HG03097 (cell line): ENCODE measurements around the gene BCAS3.
"Not testable (repeated sequence)": the region's sequence is repeated elsewhere in the genome, so short reads cannot be mapped to it uniquely, and the experiment has no call there.

Experiments used
- ATAC-seq: cut with Tn5 transposase; IDR thresholded peaks from one replicate; pipeline ENCODE4 v1.9.1; 2021; ENCODE audit not compliant: unreplicated experiment, low FRiP score

BCAS3 gene

DNA sequence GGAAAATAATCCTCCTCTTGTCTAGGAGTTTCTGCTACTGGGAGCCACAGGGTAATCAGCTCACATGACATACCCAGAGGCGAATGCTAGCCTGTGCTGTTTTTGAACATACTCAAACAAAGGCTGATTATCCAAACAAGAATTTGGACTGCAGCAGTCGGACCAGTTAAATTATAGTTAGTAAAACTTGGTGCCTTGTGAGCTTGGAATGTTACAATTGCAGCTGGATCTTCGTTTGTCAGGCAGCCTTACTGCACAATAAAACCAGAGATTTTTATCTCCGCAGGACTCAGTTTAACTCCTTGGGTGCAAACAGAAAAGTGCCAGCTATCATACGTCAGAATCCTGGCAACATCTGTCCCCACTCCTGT lies 558.2 kb downstream of the BCAS3 start:
- ATAC-seq = no peak

DNA sequence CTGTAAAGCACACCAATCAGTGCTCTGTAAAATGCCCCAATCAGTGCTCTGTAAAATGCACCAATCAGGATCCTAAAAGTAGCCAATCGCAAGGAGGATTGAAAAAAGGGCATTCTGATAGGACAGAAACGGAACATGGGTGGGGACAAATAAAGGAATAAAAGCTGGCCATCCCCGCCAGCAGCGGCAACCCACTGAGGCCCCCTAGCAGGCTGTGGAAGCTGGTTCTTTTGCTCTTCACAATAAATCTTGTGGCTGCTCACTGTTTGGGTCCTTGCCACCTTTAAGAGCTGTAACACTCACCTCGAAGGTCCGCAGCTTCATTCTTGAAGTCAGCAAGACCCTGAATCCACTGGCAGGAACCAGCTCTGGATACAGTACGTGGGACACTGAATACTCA lies 559.6 kb downstream of the BCAS3 start:
- ATAC-seq = no peak

DNA sequence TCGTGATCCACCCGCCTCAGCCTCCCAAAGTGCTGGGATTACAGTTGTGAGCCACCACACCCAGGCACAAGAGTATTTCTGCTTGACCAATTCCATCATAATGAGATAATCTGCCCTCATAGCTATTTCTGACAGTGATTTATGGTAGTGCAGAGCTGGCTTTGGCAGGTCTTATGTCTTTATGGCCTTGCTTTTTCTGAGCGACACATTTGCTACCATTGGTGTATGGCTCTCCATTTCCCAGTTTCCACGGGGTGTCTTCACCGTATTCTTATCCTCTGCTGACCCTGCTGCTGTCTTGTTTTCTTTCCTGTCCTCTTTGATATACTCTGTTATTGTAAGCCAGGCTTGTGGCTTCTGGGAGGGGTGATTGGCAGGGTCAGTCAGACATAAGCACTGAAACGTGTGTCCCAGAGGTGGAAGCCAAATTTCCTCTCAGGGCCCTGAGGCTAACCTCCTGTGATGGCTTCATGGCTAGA lies 560.8 kb downstream of the BCAS3 start:
- ATAC-seq = no peak

DNA sequence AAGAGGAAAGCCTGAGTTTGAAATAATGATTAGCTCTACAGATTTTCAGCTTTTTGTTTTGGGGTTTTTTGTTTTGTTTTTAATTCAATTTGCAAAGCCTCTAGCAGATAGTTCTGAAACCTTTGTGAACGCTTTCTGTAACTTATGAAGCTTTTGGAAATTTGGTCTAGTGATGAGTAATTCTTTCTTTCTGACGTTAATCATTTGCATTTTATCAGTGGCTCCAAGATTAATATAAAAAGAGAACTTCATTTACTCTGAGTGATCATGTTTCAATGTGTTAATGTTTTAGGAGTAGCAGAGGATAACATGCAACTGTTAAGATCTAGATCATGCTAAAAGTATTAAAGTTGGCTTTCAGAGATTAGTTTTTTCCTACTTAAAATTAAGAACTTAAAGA lies 561.7 kb downstream of the BCAS3 start:
- no peak for ATAC-seq

DNA sequence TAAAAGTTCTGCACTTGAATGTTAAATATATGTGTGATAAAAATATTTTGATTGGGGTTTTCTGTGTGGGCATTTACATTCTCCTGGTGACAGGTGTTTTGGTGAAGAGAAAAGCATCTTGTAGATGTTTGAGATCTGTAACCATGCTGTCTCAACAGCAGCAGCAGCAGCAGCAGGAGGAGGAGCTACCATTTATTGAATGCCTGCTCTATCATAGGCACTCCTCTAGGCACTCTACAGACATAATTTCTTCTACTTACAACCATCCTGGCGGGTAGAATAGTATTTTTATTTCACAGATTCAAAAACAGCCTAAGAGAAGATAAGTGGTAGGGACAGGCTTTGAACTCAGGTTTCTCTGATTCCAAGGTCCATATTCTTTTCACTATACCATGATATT lies 562.3 kb downstream of the BCAS3 start:
- no peak for ATAC-seq

DNA sequence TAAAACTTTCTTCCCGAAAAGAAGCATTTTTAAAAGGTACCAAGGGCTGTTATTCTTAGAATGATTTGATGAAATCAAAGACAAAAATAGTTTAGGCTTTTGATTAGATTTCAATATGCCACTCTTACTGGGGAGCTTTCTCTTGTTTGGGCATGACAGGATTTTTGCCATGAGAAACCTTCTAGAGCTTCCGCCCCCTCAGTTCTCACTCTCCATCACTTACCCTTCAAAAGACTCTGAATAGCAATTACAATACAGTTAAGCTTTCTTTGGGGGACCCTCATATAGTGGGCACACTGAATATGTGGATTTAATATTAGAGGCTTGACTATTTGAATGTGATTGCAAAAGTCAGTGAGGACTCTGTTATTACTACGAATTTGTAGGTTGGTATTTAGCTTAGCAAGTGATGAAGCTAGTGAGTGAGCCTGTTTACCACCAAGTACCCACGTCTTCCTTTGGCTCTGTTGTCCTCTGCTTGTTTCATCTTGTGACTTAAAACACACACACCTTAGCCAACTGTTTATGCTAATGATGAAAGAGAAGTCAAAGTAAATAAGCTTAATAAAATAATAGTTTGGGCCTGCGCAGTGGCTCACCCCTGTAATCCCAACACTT lies 563.3 kb downstream of the BCAS3 start:
- no peak for ATAC-seq

DNA sequence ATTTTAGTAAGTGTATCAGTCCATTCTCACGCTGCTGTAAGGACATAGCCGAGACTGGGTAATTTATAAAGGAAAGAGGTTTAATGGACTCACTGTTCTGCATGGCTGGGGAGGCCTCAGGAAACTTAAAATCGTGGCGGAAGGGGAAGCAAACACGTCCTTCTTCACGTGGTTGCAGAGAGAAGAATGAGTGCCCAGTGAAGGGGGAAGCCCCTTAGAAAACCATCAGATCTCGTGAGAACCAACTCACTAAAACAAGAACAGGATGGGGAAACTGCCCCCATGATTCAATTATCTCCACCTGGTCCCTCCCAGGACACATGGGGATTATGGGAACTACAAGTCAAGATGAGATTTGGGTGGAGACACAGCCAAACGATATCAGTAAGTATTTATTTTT lies 567.3 kb downstream of the BCAS3 start:
- not testable (repeated sequence) for ATAC-seq

DNA sequence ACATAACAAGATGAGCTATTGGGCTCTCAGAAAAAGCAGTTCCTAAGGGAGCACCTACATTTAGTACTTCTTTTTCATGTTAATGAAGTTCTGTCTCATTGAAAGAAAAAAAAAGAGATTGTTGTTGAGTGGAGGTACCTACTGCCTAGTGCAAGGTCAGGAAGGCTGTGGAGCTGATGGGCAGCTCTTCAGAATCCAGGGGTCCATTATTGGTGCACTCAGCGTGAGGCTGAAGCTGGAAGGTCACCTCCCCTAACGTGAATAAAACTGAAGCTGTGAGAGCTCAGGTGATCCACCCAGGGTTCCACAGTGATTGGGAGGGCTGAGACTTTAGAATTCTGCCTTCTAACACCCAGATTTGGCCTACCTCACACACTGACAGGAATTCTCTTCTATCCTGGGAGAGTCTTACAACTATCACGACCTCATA lies 568.1 kb downstream of the BCAS3 start:
- ATAC-seq = no peak

DNA sequence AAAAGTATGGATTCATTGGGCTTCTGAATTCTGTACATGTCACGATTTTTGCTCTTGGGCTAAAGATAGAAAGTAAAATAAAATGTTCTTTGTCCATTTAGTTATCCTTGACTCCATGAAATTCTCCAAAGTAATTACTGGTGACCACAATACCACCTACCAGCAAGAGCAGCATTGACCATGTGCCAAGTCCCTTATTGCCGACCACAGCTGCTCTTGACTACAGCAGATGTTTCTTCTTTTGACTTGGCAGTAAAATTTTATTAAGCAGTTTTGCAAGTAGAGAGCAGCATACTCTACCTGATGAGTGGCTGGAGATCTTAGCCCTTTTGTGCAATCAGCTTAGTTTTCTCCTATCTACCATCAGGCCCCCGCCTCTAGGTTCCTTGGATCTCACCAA lies 569.8 kb downstream of the BCAS3 start:
- no peak for ATAC-seq

DNA sequence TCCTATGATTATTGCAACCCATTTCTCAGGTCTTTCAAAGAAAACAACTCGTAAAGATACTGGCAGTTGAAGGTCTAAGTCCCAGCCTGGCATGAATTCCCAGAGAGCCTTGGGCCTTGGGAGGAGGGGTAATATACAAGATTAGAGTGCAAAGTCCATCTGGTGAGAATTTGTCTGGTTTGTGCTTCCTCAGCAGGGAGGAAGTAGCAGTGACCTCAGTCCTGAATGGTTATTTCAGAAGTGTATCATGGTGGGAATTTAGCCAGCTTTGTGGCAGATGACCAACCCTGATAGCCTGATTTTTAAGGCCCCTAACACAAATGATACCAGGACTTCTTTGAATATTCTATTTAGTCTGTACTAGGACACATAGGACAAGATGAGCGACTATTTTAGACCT lies 570.7 kb downstream of the BCAS3 start:
- no peak for ATAC-seq

DNA sequence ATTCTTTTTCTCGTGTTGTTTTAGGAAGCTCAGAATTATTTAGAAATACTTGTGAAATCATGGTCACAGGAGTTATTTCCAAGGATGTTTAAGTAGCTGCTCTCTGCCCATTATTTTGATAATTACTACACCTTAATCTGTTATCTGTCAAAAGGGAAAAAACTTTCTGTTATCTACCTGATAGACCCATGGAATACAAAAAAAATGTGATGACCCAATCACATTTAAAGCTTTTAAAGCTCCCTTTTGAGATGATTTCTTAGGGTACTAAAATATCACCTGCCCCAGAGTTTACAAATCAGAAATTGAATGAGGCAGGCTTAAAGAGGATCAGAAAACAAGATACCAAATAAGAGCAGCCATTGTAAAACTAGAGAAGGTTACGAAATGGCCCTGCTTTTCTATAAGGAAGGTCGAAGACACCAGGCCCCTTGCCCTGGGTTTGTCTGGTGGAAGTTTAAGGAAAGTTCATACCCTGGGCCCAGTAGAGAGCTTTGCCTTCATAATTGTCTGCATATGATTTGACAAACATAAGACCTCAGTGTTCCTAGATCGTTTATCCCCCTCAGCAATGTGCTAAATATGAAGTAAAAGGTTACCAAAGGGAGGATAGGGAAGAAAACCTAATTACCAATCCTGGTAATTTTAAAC lies 572.1 kb downstream of the BCAS3 start:
- no peak for ATAC-seq

DNA sequence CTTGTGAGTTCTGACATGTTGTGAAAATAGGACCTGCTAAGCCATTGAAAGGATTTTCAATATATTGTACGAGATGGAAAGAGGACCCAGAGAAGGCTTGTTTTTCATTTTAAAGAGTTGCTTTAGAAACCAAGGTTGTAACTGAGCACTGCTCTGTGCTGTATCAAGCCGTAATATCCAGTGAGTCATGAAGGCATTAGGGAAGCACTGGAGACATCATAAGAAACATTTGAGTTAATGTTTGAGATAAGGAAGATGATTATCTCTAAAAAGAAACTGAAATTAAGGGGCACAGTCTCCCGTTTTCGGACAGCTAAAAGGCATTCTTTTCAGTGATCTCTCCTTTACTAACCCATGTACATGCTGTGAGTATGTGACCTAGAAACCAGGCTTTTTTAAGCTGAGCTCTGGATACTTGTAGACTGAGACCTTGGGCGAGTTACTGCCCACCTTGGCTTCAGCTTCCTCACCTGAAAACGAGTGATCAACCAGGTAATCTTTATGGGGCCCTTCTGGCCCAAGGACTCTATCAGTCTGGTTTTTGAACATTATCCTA lies 572.8 kb downstream of the BCAS3 start:
- ATAC-seq = no peak

DNA sequence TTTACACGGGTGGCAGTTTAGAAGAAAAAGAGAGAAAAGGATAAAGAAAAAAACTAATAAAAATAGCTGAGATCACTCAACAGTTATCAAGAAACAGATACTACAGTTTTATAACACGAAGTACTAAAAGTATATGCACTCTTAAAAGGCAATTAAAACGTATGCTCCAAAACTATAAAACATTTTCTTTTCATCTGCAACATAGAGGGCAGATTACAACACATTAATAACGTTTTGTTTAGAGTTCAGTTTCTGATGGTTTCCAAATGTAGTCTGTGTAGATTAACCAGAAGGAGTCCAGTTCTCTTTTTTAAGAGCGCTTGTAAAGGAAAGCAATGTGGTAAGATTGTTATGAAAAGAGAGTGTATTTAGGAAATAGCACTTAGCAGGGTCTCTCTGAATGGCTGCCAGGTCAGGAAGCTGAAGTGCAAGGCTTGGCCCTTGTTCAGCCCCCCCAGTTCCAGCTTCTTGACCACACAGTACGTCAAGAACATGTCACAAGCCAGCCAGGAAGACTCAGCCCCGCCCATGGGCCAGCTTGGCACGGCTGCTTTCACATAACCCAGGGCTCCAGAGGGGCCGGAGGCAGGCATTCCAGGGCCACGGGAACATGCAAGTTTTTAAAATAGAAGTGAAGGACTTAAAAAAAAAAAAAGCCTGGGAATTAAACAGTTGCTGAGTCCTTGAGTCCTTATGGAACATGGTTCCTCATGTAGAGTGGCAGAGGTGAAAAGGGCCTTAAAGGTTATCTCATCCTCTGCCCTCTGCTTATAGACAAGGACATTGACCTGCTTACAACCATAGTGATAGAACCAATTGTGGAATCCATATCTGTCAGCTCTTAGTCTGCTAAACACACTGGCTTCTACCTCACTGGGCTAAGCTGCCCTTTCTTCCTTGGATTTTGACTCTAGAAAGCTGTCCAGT lies 574.6 kb downstream of the BCAS3 start:
- no peak for ATAC-seq

DNA sequence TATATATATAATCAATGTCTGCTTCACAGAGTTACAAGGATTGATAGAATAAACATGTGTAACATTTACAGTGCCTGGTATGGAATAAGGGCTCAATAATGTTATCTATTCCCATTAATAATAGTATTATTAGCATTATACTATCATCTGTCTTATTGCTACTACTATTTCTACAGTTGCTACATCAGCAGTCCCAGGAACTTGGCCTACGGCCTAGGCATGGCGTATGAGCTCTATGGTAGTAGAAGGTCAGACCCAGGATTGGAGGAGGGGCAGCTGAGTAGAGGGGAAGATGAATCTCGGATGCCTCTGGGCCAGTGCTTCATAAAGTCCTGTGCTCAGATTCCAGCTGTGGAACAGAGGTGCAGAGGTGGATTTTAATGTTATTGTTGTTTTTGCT lies 575.7 kb downstream of the BCAS3 start:
- ATAC-seq = no peak

DNA sequence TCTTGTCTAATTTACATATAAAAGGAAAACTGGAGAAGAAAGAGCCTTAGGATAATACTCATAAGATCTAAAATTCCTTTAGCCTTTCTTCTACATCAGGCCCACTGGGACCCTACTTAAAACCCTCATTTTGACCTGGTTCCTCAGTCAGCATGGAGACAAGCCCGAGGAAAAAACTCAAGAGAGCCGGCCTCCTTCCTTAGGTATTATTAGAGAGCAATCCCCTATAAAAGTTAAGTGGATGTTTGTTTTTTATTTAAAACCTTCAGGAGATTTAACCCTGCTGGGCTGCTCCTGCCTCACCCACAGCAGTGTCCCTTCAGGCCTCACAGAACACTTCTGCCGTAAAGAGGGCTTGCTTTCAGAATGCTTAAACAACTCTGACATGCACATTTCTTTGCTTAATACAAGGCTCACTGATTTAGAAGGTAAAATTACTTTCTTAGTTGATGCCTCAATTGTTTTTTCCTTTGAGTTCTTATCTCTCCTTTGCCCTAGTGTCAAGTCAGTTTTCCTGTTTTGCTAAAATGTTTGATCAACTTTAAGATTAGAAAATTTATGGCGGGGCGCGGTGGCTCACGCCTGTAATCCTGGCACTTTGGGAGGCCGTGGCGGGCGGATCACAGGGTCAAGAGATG lies 576.4 kb downstream of the BCAS3 start:
- no peak for ATAC-seq

DNA sequence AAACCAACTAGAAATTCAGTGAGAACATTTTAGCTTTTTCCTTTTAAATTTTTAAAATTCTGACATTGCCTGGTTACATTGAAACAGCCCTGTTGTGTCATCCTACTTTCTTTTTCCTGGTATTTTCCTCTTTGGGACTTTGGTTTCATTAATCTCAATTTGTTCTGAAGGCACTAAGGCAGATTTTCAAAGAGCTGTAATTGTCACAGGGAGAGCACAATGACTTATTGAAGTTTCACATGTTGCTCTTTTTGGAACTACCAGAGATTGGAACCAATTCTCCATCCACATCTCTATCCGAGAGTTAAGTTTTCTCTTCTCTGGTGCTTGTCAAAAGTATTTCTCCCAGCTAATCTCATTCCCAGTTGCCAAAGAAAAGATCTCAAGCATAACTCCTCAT lies 577.3 kb downstream of the BCAS3 start:
- no peak for ATAC-seq

DNA sequence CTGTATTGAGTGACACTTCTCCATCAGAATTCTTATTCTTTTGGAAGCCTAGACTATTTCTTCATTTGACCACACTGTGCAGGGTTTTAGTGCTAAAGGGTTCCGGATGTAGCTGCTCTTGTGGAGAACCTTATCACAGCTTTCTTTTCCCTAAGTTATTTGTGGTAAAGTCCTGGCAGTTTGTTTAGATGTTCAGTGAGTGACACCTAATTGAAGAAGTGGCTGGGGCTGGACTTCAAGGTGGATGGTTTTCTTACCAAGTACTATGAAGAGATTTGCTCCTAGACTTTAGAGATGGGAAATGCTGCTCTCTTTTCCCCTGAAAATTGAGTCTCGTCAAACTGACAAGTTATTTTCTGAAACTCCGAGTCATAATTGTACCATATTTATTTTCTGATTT lies 578.0 kb downstream of the BCAS3 start:
- no peak for ATAC-seq

DNA sequence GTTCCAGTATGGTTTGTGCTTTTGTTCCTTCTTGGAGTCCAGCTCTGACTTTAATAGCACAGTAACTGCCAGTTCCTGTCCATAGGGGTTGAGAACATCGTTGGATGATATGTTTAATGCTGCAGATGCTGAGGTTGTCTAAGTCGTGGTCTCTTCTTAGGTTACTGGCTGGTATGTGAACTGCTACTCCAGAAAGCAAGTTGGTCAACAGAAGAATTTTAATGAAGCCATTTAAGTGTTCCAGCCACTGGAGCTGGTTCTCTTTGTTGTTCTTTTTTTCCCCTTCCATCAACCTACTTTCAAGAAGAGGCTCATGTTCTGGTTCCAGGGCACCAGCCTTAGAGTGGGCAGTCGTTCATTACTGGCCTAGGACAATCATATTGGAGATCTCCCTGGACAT lies 581.7 kb downstream of the BCAS3 start:
- no peak for ATAC-seq

DNA sequence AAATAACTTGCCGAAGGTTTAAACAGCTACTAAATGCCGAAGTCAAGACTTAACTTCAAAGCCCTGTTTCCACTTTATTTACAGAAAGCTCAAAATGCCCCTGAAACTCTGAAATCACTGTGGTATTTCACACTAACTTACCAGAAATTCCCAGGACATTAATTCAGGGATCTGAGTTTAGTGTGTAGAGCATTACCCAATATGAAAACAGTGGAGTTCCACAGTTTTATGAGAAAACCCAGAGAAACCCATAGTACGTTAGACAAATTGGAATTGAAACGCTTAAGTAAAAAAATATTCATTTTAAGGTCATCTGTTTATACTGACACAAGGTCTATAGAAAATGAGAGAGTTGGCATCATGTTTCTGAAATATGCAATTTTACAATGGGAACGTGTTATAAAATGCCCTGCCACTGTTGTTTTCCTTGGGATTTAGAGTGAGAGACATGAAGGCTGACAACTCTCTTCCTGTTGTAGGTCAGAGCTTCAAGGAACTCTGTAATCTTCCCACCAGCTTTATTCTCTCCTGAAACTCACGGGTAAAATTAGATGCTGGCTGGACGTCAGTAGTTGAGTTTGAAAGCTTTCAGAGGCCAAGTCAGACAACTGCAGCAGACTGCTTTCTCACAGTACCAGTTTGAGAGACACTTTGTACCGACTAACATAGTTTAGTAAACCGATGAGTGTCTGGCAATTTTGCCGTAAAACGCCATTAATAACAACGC lies 582.6 kb downstream of the BCAS3 start:
- no peak for ATAC-seq

DNA sequence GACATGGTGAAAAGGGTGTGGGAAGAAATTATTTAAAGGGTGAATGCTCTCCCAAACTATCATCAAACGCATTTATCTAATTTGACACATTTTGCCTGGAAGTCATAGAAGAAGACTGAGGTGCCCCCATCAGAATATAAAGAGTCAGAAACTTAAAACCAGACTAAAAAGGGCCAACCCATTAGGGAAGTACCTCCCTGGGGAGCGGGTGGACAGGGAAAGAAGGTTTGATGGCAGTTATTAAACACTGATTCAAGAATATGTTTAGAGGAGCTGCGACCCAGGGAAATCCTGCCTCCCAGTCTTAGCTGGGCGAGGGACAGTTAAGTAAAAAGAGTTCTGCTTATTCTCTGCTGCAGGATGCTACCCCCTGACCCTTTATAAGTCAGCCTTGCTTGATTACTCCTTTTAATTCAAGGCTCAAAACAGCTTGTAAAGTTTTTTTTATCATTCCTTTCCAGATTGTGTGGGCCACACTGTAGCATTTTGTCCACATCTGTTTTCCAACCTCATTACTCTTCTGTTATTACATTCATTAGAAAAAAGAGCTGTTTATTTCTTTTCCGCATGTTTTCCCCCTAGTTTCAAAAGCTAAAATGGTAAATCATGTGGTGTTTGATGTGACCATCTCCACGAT lies 583.5 kb downstream of the BCAS3 start:
- ATAC-seq = no peak
